HL-60 (cell line): ENCODE measurements around the gene CNOT11.

Experiments used
- DNase-seq, 2 experiments: peaks; one replicate each; pipeline ENCODE4 v3.0.0-alpha.2; 2010 to 2020; ENCODE audit warnings: low read depth in 1 of 2, low spot score in 1 of 2
- H3K27ac ChIP-seq: fragments of 250-450 bp; sonication (Bioruptor Pico); replicated peaks from 2 replicates; pipeline ENCODE4 v1.5.1; 2020; ENCODE audit warnings: mild to moderate bottlenecking, moderate library complexity
- H3K27me3 ChIP-seq: fragments of 250-450 bp; sonication (Bioruptor Pico); 2 replicates; pipeline ENCODE4 v1.5.1; 2021; ENCODE audit warnings: mild to moderate bottlenecking, moderate library complexity; ENCODE audit not compliant: insufficient read depth, poor library complexity, severe bottlenecking
- H3K4me3 ChIP-seq: replicated peaks from 2 replicates; pipeline ENCODE4 v1.5.1; 2011; ENCODE audit warnings: mild to moderate bottlenecking, control low read depth, low read length; ENCODE audit not compliant: insufficient read depth
- GABPA ChIP-seq: IDR thresholded peaks from 2 replicates; pipeline ENCODE4 v1.6.1; 2012; ENCODE audit warnings: low read depth
- POLR2AphosphoS5 ChIP-seq: IDR thresholded peaks from 2 replicates; pipeline ENCODE4 v1.6.1; 2012; ENCODE audit warnings: low read depth
- SPI1 ChIP-seq: IDR thresholded peaks from 2 replicates; pipeline ENCODE4 v1.6.1; 2012; ENCODE audit warnings: low read depth, mild to moderate bottlenecking, borderline replicate concordance
- TF ChIP-seq, protein P1 (sequence below): IDR thresholded peaks from 2 replicates; pipeline ENCODE4 v1.6.1; 2012; ENCODE audit warnings: low read depth; ENCODE audit not compliant: insufficient replicate concordance
- TF ChIP-seq, protein P2 (sequence below): IDR thresholded peaks from one replicate; pipeline ENCODE4 v1.5.1; 2011; ENCODE audit warnings: low read length, control low read depth, inconsistent platforms; ENCODE audit not compliant: insufficient read depth

CNOT11 gene

DNA sequence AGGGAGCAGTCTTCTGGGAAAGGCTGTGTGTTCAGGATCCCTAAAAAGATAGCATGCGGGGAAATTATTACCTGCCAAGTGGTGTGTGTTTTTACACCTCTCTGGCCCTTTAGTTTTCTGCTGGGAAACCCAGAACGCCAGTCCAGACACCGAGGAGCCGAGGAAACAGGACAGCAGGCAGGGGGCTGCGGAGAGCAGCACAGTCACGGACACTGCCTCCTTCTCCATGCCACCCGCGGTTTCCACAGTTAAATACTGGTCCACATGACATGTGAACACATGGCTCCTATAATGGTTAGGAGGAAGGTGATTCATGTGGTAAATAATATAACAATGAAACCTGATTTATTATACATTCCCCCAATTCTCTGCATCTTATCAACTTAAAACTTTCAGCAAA lies 20.4 kb downstream of the CNOT11 start:
- H3K27ac ChIP-seq, result no peak overlapping the region
- H3K4me3 ChIP-seq, result no peak overlapping the region
- H3K27me3 ChIP-seq, result no peaks in the 10 kb centered on the region
- TF ChIP-seq, protein P1, sequence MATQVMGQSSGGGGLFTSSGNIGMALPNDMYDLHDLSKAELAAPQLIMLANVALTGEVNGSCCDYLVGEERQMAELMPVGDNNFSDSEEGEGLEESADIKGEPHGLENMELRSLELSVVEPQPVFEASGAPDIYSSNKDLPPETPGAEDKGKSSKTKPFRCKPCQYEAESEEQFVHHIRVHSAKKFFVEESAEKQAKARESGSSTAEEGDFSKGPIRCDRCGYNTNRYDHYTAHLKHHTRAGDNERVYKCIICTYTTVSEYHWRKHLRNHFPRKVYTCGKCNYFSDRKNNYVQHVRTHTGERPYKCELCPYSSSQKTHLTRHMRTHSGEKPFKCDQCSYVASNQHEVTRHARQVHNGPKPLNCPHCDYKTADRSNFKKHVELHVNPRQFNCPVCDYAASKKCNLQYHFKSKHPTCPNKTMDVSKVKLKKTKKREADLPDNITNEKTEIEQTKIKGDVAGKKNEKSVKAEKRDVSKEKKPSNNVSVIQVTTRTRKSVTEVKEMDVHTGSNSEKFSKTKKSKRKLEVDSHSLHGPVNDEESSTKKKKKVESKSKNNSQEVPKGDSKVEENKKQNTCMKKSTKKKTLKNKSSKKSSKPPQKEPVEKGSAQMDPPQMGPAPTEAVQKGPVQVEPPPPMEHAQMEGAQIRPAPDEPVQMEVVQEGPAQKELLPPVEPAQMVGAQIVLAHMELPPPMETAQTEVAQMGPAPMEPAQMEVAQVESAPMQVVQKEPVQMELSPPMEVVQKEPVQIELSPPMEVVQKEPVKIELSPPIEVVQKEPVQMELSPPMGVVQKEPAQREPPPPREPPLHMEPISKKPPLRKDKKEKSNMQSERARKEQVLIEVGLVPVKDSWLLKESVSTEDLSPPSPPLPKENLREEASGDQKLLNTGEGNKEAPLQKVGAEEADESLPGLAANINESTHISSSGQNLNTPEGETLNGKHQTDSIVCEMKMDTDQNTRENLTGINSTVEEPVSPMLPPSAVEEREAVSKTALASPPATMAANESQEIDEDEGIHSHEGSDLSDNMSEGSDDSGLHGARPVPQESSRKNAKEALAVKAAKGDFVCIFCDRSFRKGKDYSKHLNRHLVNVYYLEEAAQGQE, result no peak
- no peak for TF ChIP-seq POLR2AphosphoS5
- TF ChIP-seq, protein P2, sequence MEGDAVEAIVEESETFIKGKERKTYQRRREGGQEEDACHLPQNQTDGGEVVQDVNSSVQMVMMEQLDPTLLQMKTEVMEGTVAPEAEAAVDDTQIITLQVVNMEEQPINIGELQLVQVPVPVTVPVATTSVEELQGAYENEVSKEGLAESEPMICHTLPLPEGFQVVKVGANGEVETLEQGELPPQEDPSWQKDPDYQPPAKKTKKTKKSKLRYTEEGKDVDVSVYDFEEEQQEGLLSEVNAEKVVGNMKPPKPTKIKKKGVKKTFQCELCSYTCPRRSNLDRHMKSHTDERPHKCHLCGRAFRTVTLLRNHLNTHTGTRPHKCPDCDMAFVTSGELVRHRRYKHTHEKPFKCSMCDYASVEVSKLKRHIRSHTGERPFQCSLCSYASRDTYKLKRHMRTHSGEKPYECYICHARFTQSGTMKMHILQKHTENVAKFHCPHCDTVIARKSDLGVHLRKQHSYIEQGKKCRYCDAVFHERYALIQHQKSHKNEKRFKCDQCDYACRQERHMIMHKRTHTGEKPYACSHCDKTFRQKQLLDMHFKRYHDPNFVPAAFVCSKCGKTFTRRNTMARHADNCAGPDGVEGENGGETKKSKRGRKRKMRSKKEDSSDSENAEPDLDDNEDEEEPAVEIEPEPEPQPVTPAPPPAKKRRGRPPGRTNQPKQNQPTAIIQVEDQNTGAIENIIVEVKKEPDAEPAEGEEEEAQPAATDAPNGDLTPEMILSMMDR, result no peak
- DNase-seq, result no peak

DNA sequence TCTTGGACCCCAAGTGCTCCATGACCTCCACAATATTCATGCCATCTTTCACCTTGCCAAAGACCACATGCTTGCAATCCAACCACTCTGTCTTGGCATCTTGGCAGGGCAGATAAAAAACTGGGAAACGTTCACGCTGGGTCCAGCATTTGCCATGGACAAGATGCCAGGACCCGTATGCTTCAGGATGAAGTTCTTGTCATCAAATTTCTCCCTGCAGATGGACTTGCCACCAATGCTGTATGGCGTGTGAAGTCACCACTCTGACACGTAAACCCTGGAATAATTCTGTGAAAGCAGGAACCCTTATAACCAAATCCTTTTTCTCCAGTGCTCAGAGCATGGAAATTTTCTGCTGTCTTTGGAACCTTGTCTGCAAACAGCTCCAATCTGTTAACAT lies 21.5 kb downstream of the CNOT11 start:
- Histone ChIP-seq H3K27me3 (no peaks in the 10 kb centered on the region), H3K27ac (no peak overlapping the region), H3K4me3 (no peak overlapping the region)
- TF ChIP-seq SPI1 (no peak), GABPA (no peak), POLR2AphosphoS5 (no peak)
- TF ChIP-seq, protein P2, result no peak
- TF ChIP-seq, protein P1, result no peak
- DNase-seq, result no peak

DNA sequence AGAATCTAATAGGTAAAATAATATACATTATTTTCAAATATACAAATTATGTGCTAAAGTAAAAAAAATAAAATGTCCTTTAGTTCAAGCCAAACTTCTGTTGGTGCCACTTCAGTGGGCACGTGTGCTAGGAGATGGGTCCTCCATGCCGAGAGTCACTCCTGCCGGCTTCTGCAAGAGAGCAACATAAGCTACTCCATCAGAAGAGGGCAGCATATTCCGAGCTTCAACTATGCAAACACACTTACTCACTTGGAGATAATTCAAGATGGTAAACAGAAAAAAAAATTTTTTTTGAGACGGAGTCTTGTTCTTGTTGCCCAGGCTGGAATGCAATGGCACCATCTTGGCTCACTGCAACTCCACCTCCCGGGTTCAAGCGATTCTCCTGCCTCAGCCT lies 24.4 kb downstream of the CNOT11 start:
- no peak for DNase-seq
- Histone ChIP-seq H3K27me3 (no peaks in the 10 kb centered on the region), H3K4me3 (no peak overlapping the region), H3K27ac (no peak overlapping the region)
- TF ChIP-seq, protein P2, result no peak
- no peak for TF ChIP-seq SPI1
- TF ChIP-seq GABPA, result no peak
- TF ChIP-seq, protein P1, result no peak
- TF ChIP-seq POLR2AphosphoS5, result no peak
